NCI-H146 treated with DMSO at 0.1 percent for 48 hours (cell line): Measurements from ENCODE around the gene ROMO1.
"Not testable (repeated sequence)": the region's sequence is repeated elsewhere in the genome, so short reads cannot be mapped to it uniquely, and the experiment has no call there.

ENCODE experiments used
- DNase-seq: peaks from one replicate; lab custom pipeline; 2025; ENCODE audit not compliant: unreplicated experiment; lab: John Stamatoyannopoulos, UW

Gene ROMO1

GRCh38 chr20:35680452-35681183 is 18.6 kb upstream of the ROMO1 start:
- no peak for DNase-seq

GRCh38 chr20:35681960-35682359 is 17.2 kb upstream of the ROMO1 start:
- DNase-seq = no peak

GRCh38 chr20:35685368-35685767 is 13.8 kb upstream of the ROMO1 start:
- not testable (repeated sequence) for DNase-seq

- not testable (repeated sequence) for DNase-seq
These were observed 12.3 kb upstream of the ROMO1 start for GRCh38 chr20:35686872-35687271.

- no peak for DNase-seq
These were observed 8.9 kb upstream of the ROMO1 start for GRCh38 chr20:35690265-35690664.

- DNase-seq = no peak
These were observed 3.9 kb upstream of the ROMO1 start for GRCh38 chr20:35695245-35695749.

GRCh38 chr20:35695978-35696377 is 3.2 kb upstream of the ROMO1 start:
- DNase-seq = no peak

- DNase-seq = no peak
These were observed 1.4 kb upstream of the ROMO1 start for GRCh38 chr20:35697696-35698297.

- DNase-seq = no peak
These were observed 693 bp upstream of the ROMO1 start for GRCh38 chr20:35698298-35699126.

- DNase-seq = no peak
These were observed 886 bp downstream of the ROMO1 start for GRCh38 chr20:35699957-35700624.

GRCh38 chr20:35700625-35701148 is 1.5 kb downstream of the ROMO1 start:
- no peak for DNase-seq

- no peak for DNase-seq
These were observed 3.0 kb downstream of the ROMO1 start for GRCh38 chr20:35702051-35702823.

- DNase-seq = no peak
These were observed 3.9 kb downstream of the ROMO1 start for GRCh38 chr20:35702824-35703695.

- no peak for DNase-seq
These were observed 5.5 kb downstream of the ROMO1 start for GRCh38 chr20:35704514-35705261.

GRCh38 chr20:35705894-35706293 is 6.7 kb downstream of the ROMO1 start:
- not testable (repeated sequence) for DNase-seq

GRCh38 chr20:35706591-35707529 is 7.7 kb downstream of the ROMO1 start:
- DNase-seq = not testable (repeated sequence)

- no peak for DNase-seq
These were observed 9.3 kb downstream of the ROMO1 start for GRCh38 chr20:35708502-35708901.
